Measurements from ENCODE around the gene PFKFB2.

The PFKFB2 gene

GRCh38 chr1:207058878-207059867, 6.1 kb downstream of the PFKFB2 start:
- peaks cover 34% of the 10 kb centered on the region for H3K36me3 ChIP-seq (ENCODE audit: control insufficient read depth, insufficient read depth, low read length, severe bottlenecking)
- no peak overlapping the region for H3K9ac ChIP-seq (ENCODE audit: low read length)
- DNase-seq (ENCODE audit: low read depth), result no peak
- no peak overlapping the region for H3K4me3 ChIP-seq (ENCODE audit: low read length)
- no peaks in the 10 kb centered on the region for H3K9me3 ChIP-seq (ENCODE audit: control insufficient read depth, low read length)
- H3K27me3 ChIP-seq (replicated peaks; ENCODE audit: control insufficient read depth, insufficient read depth, low read length), result no peaks in the 10 kb centered on the region
- no peaks in the 10 kb centered on the region for H3K4me1 ChIP-seq (ENCODE audit: control insufficient read depth, insufficient read depth, low read length)

- peaks cover 40% of the 10 kb centered on the region for H3K36me3 ChIP-seq (ENCODE audit: control insufficient read depth, insufficient read depth, low read length, severe bottlenecking)
- no peak overlapping the region for H3K4me3 ChIP-seq (ENCODE audit: low read length)
Observed at GRCh38 chr1:207059881-207060280, 6.8 kb downstream of the PFKFB2 start.

GRCh38 chr1:207060596-207060995, 7.5 kb downstream of the PFKFB2 start:
- H3K9me3 ChIP-seq (ENCODE audit: control insufficient read depth, low read length), result no peaks in the 10 kb centered on the region
- H3K36me3 ChIP-seq (ENCODE audit: control insufficient read depth, insufficient read depth, low read length, severe bottlenecking), result peaks cover 44% of the 10 kb centered on the region
- H3K9ac ChIP-seq (ENCODE audit: low read length), result no peak overlapping the region
- no peaks in the 10 kb centered on the region for H3K27me3 ChIP-seq (replicated peaks; ENCODE audit: control insufficient read depth, insufficient read depth, low read length)
- no peak for DNase-seq (ENCODE audit: low read depth)
- H3K4me3 ChIP-seq (ENCODE audit: low read length), result no peak overlapping the region
- H3K4me1 ChIP-seq (ENCODE audit: control insufficient read depth, insufficient read depth, low read length), result no peaks in the 10 kb centered on the region

More at GRCh38 chr1:207059881-207060280, 6.8 kb downstream of the PFKFB2 start:
- no peak overlapping the region for H3K9ac ChIP-seq (ENCODE audit: low read length)
- no peaks in the 10 kb centered on the region for H3K9me3 ChIP-seq (ENCODE audit: control insufficient read depth, low read length)
- no peaks in the 10 kb centered on the region for H3K27me3 ChIP-seq (replicated peaks; ENCODE audit: control insufficient read depth, insufficient read depth, low read length)
- no peak for DNase-seq (ENCODE audit: low read depth)
- H3K4me1 ChIP-seq (ENCODE audit: control insufficient read depth, insufficient read depth, low read length), result no peaks in the 10 kb centered on the region

DNA sequence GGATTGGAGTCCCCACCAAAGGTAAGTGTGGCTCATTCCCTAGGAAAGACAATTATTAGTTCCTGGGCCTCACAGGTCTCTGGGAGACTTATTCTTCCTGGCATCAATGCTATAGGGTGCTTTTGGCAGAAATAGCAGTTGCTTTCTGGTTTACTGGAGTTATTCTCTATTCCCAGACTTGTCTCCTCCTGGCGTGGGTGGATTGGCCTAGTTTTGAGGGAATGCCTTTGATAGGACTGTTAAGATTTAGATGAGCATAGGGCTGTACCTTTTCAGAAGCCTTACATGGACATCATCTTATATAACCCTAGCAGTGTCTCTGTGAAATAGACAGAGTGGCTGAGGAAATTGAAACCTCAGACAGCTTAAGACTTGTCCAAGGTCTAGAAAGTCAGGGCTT, 9.0 kb downstream of the PFKFB2 start:
- no peak overlapping the region for H3K9ac ChIP-seq (ENCODE audit: low read length)
- DNase-seq (ENCODE audit: low read depth), result no peak
- no peaks in the 10 kb centered on the region for H3K9me3 ChIP-seq (ENCODE audit: control insufficient read depth, low read length)
- peaks cover 52% of the 10 kb centered on the region for H3K36me3 ChIP-seq (ENCODE audit: control insufficient read depth, insufficient read depth, low read length, severe bottlenecking)
- H3K27me3 ChIP-seq (replicated peaks; ENCODE audit: control insufficient read depth, insufficient read depth, low read length), result no peaks in the 10 kb centered on the region
- H3K4me3 ChIP-seq (ENCODE audit: low read length), result no peak overlapping the region
- H3K4me1 ChIP-seq (ENCODE audit: control insufficient read depth, insufficient read depth, low read length), result no peaks in the 10 kb centered on the region

DNA sequence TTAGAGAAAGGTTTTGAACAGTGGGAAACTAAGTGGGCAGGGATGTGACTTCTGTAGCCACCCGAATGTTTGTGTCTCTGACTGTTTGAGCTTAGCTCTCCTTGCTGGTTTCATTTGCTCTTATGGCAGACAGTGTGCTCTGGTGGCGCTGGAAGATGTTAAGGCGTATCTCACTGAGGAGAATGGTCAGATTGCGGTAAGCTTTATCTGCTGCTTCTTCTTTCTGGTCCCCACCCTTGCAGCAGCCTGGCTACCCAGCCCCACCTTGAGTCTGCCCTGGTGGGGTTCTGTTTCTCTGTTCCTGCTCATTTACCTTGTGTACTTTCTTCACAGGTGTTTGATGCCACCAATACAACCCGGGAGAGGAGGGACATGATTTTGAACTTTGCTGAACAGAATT, 9.9 kb downstream of the PFKFB2 start:
- Histone ChIP-seq H3K27me3 (replicated peaks; ENCODE audit: control insufficient read depth, insufficient read depth, low read length) (no peaks in the 10 kb centered on the region), H3K4me3 (ENCODE audit: low read length) (no peak overlapping the region), H3K9ac (ENCODE audit: low read length) (no peak overlapping the region), H3K9me3 (ENCODE audit: control insufficient read depth, low read length) (no peaks in the 10 kb centered on the region), H3K4me1 (ENCODE audit: control insufficient read depth, insufficient read depth, low read length) (no peaks in the 10 kb centered on the region), H3K36me3 (ENCODE audit: control insufficient read depth, insufficient read depth, low read length, severe bottlenecking) (peaks cover 61% of the 10 kb centered on the region)
- no peak for DNase-seq (ENCODE audit: low read depth)

- DNase-seq (ENCODE audit: low read depth), result no peak
- Histone ChIP-seq H3K9ac (ENCODE audit: low read length) (no peak overlapping the region), H3K4me1 (ENCODE audit: control insufficient read depth, insufficient read depth, low read length) (no peaks in the 10 kb centered on the region), H3K36me3 (ENCODE audit: control insufficient read depth, insufficient read depth, low read length, severe bottlenecking) (peaks cover 75% of the 10 kb centered on the region), H3K4me3 (ENCODE audit: low read length) (no peak overlapping the region), H3K9me3 (ENCODE audit: control insufficient read depth, low read length) (no peaks in the 10 kb centered on the region), H3K27me3 (replicated peaks; ENCODE audit: control insufficient read depth, insufficient read depth, low read length) (no peaks in the 10 kb centered on the region)
Observed at GRCh38 chr1:207064561-207064960, 11.5 kb downstream of the PFKFB2 start.

DNA sequence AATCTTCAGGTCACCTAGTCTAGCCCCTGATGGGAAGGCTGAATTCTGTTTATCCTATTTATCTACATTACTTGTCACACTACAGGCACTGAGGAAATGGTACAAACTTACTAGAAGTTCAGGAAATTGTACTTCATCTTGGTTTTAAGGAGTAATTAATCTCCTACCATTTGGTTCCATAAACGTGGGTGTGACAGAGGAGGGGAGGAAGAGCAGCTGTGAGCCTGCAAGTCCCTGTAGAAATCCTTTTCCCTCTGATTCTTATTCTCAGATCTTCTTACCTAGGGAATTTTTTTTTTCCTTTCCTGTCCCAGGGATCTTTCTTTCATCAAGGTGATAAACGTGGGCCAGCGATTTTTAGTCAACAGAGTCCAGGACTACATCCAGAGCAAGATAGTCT, 14.1 kb downstream of the PFKFB2 start:
- Histone ChIP-seq H3K9ac (ENCODE audit: low read length) (no peak overlapping the region), H3K4me3 (ENCODE audit: low read length) (no peak overlapping the region), H3K27me3 (replicated peaks; ENCODE audit: control insufficient read depth, insufficient read depth, low read length) (no peaks in the 10 kb centered on the region), H3K9me3 (ENCODE audit: control insufficient read depth, low read length) (no peaks in the 10 kb centered on the region), H3K36me3 (ENCODE audit: control insufficient read depth, insufficient read depth, low read length, severe bottlenecking) (peaks cover 85% of the 10 kb centered on the region), H3K4me1 (ENCODE audit: control insufficient read depth, insufficient read depth, low read length) (no peaks in the 10 kb centered on the region)
- no peak for DNase-seq (ENCODE audit: low read depth)

DNA sequence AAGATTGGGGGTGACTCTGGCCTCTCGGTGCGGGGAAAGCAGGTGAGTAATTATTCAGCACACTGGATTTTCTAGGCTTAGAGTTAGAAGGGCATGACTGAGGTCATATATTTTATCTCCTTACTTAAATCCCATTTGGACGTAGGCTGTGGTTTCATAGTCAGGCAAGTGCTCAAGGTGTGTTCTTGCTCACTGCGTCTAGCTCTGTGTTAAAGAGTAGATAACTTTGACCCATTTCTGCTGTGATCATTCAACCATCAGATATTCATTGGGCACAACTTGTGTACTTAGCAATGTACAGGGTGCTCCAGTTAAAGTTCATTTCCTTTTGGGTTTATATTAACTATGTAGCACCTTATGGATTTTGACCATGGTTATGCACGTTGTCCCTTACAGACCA, 14.6 kb downstream of the PFKFB2 start:
- Histone ChIP-seq H3K4me3 (ENCODE audit: low read length) (no peak overlapping the region), H3K9me3 (ENCODE audit: control insufficient read depth, low read length) (no peaks in the 10 kb centered on the region), H3K9ac (ENCODE audit: low read length) (no peak overlapping the region), H3K4me1 (ENCODE audit: control insufficient read depth, insufficient read depth, low read length) (peaks cover under 1% of the 10 kb centered on the region), H3K27me3 (replicated peaks; ENCODE audit: control insufficient read depth, insufficient read depth, low read length) (no peaks in the 10 kb centered on the region), H3K36me3 (ENCODE audit: control insufficient read depth, insufficient read depth, low read length, severe bottlenecking) (peaks cover 85% of the 10 kb centered on the region)
- no peak for DNase-seq (ENCODE audit: low read depth)

GRCh38 chr1:207069061-207069460, 16.0 kb downstream of the PFKFB2 start:
- H3K4me1 ChIP-seq (ENCODE audit: control insufficient read depth, insufficient read depth, low read length), result peaks cover 14% of the 10 kb centered on the region
- H3K9ac ChIP-seq (ENCODE audit: low read length), result no peak overlapping the region
- H3K9me3 ChIP-seq (ENCODE audit: control insufficient read depth, low read length), result no peaks in the 10 kb centered on the region
- DNase-seq (ENCODE audit: low read depth), result no peak
- H3K27me3 ChIP-seq (replicated peaks; ENCODE audit: control insufficient read depth, insufficient read depth, low read length), result no peaks in the 10 kb centered on the region
- peaks cover 71% of the 10 kb centered on the region for H3K36me3 ChIP-seq (ENCODE audit: control insufficient read depth, insufficient read depth, low read length, severe bottlenecking)
- H3K4me3 ChIP-seq (ENCODE audit: low read length), result no peak overlapping the region

- Histone ChIP-seq H3K4me3 (ENCODE audit: low read length) (no peak overlapping the region), H3K9ac (ENCODE audit: low read length) (no peak overlapping the region), H3K27me3 (replicated peaks; ENCODE audit: control insufficient read depth, insufficient read depth, low read length) (no peaks in the 10 kb centered on the region), H3K9me3 (ENCODE audit: control insufficient read depth, low read length) (no peaks in the 10 kb centered on the region), H3K4me1 (ENCODE audit: control insufficient read depth, insufficient read depth, low read length) (peaks cover 14% of the 10 kb centered on the region), H3K36me3 (ENCODE audit: control insufficient read depth, insufficient read depth, low read length, severe bottlenecking) (peaks cover 63% of the 10 kb centered on the region)
- DNase-seq (ENCODE audit: low read depth), result no peak
Observed at GRCh38 chr1:207069858-207070506, 16.9 kb downstream of the PFKFB2 start.

- Histone ChIP-seq H3K4me3 (ENCODE audit: low read length) (no peak overlapping the region), H3K36me3 (ENCODE audit: control insufficient read depth, insufficient read depth, low read length, severe bottlenecking) (peaks cover 60% of the 10 kb centered on the region), H3K4me1 (ENCODE audit: control insufficient read depth, insufficient read depth, low read length) (peaks cover 14% of the 10 kb centered on the region), H3K27me3 (replicated peaks; ENCODE audit: control insufficient read depth, insufficient read depth, low read length) (no peaks in the 10 kb centered on the region), H3K9me3 (ENCODE audit: control insufficient read depth, low read length) (no peaks in the 10 kb centered on the region), H3K9ac (ENCODE audit: low read length) (no peak overlapping the region)
- no peak for DNase-seq (ENCODE audit: low read depth)
Observed at GRCh38 chr1:207070811-207071210, 17.7 kb downstream of the PFKFB2 start.

All from adipocyte (in vitro differentiated cells).